HEK293 (cell line): ENCODE measurements around the gene HOXA4.

Experiments
- BCL11B ChIP-seq: fragments of 450-650 bp; formaldehyde crosslinking; IDR thresholded peaks from 2 replicates; pipeline ENCODE4 v1.5.1; 2016; ENCODE audit warnings: low read depth, missing biosample characterization, missing genetic modification characterization
- ELK4 ChIP-seq: IDR thresholded peaks from 2 replicates; pipeline ENCODE4 v1.6.1; 2011; ENCODE audit warnings: mild to moderate bottlenecking, low read depth, low read length, borderline replicate concordance
- GLI2 ChIP-seq: fragments of 450-650 bp; formaldehyde crosslinking; IDR thresholded peaks from 2 replicates; pipeline ENCODE4; 2017; ENCODE audit warnings: missing biosample characterization, missing genetic modification characterization, low read depth, borderline replicate concordance
- GLI4 ChIP-seq: fragments of 450-650 bp; formaldehyde crosslinking; IDR thresholded peaks from 2 replicates; pipeline ENCODE4 v1.5.1; 2016; ENCODE audit warnings: missing biosample characterization, missing genetic modification characterization
- HOXA7 ChIP-seq: sonication (generic); formaldehyde crosslinking; IDR thresholded peaks from 2 replicates; pipeline ENCODE4 v1.8.1; 2022; ENCODE audit warnings: missing genetic modification reagents, borderline replicate concordance
- KLF1 ChIP-seq: fragments of 450-650 bp; formaldehyde crosslinking; IDR thresholded peaks from 2 replicates; pipeline ENCODE4 v1.5.1; 2016; ENCODE audit warnings: missing biosample characterization, missing genetic modification characterization
- KLF10 ChIP-seq: fragments of 450-650 bp; IDR thresholded peaks from 2 replicates; pipeline ENCODE4 v1.5.1; 2018; ENCODE audit warnings: missing biosample characterization, mild to moderate bottlenecking, missing genetic modification characterization
- MEIS1 ChIP-seq: sonication (generic); formaldehyde crosslinking; IDR thresholded peaks from 2 replicates; pipeline ENCODE4 v1.8.1; 2022; ENCODE audit warnings: missing genetic modification reagents, mild to moderate bottlenecking, borderline replicate concordance
- PRDM10 ChIP-seq: fragments of 450-650 bp; formaldehyde crosslinking; IDR thresholded peaks from 2 replicates; pipeline ENCODE4 v1.5.1; 2016; ENCODE audit warnings: missing biosample characterization, missing genetic modification characterization
- YY1 ChIP-seq: fragments of 450-650 bp; formaldehyde crosslinking; IDR thresholded peaks from 2 replicates; pipeline ENCODE4 v1.5.1; 2018; ENCODE audit warnings: missing biosample characterization, missing genetic modification characterization
- YY2 ChIP-seq: fragments of 450-650 bp; formaldehyde crosslinking; IDR thresholded peaks from 2 replicates; pipeline ENCODE4 v1.5.1; 2016; ENCODE audit warnings: missing biosample characterization, missing genetic modification characterization
- ZBTB11 ChIP-seq: fragments of 450-650 bp; formaldehyde crosslinking; conservative IDR thresholded peaks from 2 replicates; pipeline ENCODE4 v1.5.1; 2016; ENCODE audit warnings: low read depth, missing biosample characterization, missing genetic modification characterization
- ZNF112 ChIP-seq: fragments of 450-650 bp; formaldehyde crosslinking; IDR thresholded peaks from 2 replicates; pipeline ENCODE4 v1.5.0; 2017; ENCODE audit warnings: missing biosample characterization, missing genetic modification characterization
- ZNF133 ChIP-seq: fragments of 450-650 bp; formaldehyde crosslinking; IDR thresholded peaks from 2 replicates; pipeline ENCODE4 v1.5.1; 2016; ENCODE audit warnings: missing biosample characterization, missing genetic modification characterization
- ZNF138 ChIP-seq: fragments of 450-650 bp; formaldehyde crosslinking; IDR thresholded peaks from 2 replicates; pipeline ENCODE4 v1.5.1; 2016; ENCODE audit warnings: missing biosample characterization, missing genetic modification characterization, borderline replicate concordance
- ZNF169 ChIP-seq: fragments of 450-650 bp; formaldehyde crosslinking; IDR thresholded peaks from 2 replicates; pipeline ENCODE4 v1.5.1; 2016; ENCODE audit warnings: missing biosample characterization, missing genetic modification characterization
- ZNF2 ChIP-seq: fragments of 450-650 bp; formaldehyde crosslinking; IDR thresholded peaks from 2 replicates; pipeline ENCODE4 v1.5.1; 2016; ENCODE audit warnings: missing biosample characterization, missing genetic modification characterization
- ZNF24 ChIP-seq: fragments of 450-650 bp; formaldehyde crosslinking; IDR thresholded peaks from 2 replicates; pipeline ENCODE4 v1.5.1; 2016; ENCODE audit warnings: missing biosample characterization, missing genetic modification characterization
- ZNF280D ChIP-seq: fragments of 450-650 bp; formaldehyde crosslinking; IDR thresholded peaks from 2 replicates; pipeline ENCODE4 v1.5.1; 2016; ENCODE audit warnings: missing biosample characterization, missing genetic modification characterization
- ZNF416 ChIP-seq: fragments of 450-650 bp; formaldehyde crosslinking; IDR thresholded peaks from 2 replicates; pipeline ENCODE4 v1.5.1; 2016; ENCODE audit warnings: missing biosample characterization, missing genetic modification characterization
- ZNF510 ChIP-seq: fragments of 450-650 bp; formaldehyde crosslinking; IDR thresholded peaks from 2 replicates; pipeline ENCODE4 v1.5.1; 2018; ENCODE audit warnings: mild to moderate bottlenecking, missing genetic modification characterization, missing biosample characterization; ENCODE audit not compliant: insufficient replicate concordance
- ZNF530 ChIP-seq: fragments of 450-650 bp; formaldehyde crosslinking; IDR thresholded peaks from 2 replicates; pipeline ENCODE4 v1.5.1; 2016; ENCODE audit warnings: low read depth, missing biosample characterization, missing genetic modification characterization
- ZNF548 ChIP-seq: fragments of 450-650 bp; formaldehyde crosslinking; IDR thresholded peaks from 2 replicates; pipeline ENCODE4 v1.5.1; 2016; ENCODE audit warnings: missing biosample characterization, missing genetic modification characterization
- ZNF549 ChIP-seq: fragments of 450-650 bp; IDR thresholded peaks from 2 replicates; pipeline ENCODE4 v1.5.1; 2018; ENCODE audit warnings: missing biosample characterization, missing genetic modification characterization, mild to moderate bottlenecking, inconsistent platforms, moderate library complexity
- ZNF555 ChIP-seq: fragments of 450-650 bp; formaldehyde crosslinking; conservative IDR thresholded peaks from 2 replicates; pipeline ENCODE4 v1.5.1; 2017; ENCODE audit warnings: missing biosample characterization, mild to moderate bottlenecking, missing genetic modification characterization, inconsistent platforms
- ZNF596 ChIP-seq: fragments of 450-650 bp; IDR thresholded peaks from 2 replicates; pipeline ENCODE4 v1.5.0; 2018; ENCODE audit warnings: missing biosample characterization, mild to moderate bottlenecking, missing genetic modification characterization, moderate library complexity
- ZNF600 ChIP-seq: fragments of 450-650 bp; formaldehyde crosslinking; IDR thresholded peaks from 2 replicates; pipeline ENCODE4 v1.5.1; 2016; ENCODE audit warnings: missing biosample characterization, missing genetic modification characterization
- ZNF623 ChIP-seq: fragments of 450-650 bp; formaldehyde crosslinking; IDR thresholded peaks from 2 replicates; pipeline ENCODE4 v1.5.1; 2016; ENCODE audit warnings: missing biosample characterization, missing genetic modification characterization
- ZNF701 ChIP-seq: fragments of 450-650 bp; formaldehyde crosslinking; IDR thresholded peaks from 2 replicates; pipeline ENCODE4 v1.5.1; 2016; ENCODE audit warnings: missing biosample characterization, missing genetic modification characterization

Gene HOXA4

GRCh38 chr7:27165089-27165995 lies 34.8 kb upstream of the HOXA4 start, which contains the start of gene HOXA9 (continued):
- TF ChIP-seq ELK4 (no peak), ZNF555 (tag by site-specific recombination) (no peak), ZNF530 (tag by site-specific recombination) (no peak), ZNF416 (tag by site-specific recombination) (no peak), YY2 (tag by site-specific recombination) (no peak; the same call in 1 of the 2 replicates), ZNF548 (tag by site-specific recombination) (no peak), ZNF2 (tag by site-specific recombination) (0 out of 2 replicates have a peak, but pooled peaks have one; percentile 64), GLI4 (tag by site-specific recombination) (no peak), HOXA7 (CRISPR knock-in tag) (no peak), ZBTB11 (tag by site-specific recombination) (no peak), ZNF600 (no peak), ZNF280D (tag by site-specific recombination) (no peak), ZNF549 (no peak), ZNF133 (tag by site-specific recombination) (no peak), ZNF701 (no peak), KLF10 (peak; percentile 89), ZNF510 (tag by site-specific recombination) (no peak), KLF1 (peak; percentile 76), ZNF112 (no peak), BCL11B (tag by site-specific recombination) (peak; percentile 99), ZNF24 (tag by site-specific recombination) (peak; percentile 87; the same call in 1 of the 2 replicates), MEIS1 (CRISPR knock-in tag) (no peak), ZNF623 (peak; percentile 45; the same call in 1 of the 2 replicates), ZNF138 (no peak), ZNF596 (tag by site-specific recombination) (peak; percentile 86), PRDM10 (tag by site-specific recombination) (peak; percentile 65; the same call in 1 of the 2 replicates), YY1 (tag by site-specific recombination) (no peak; the same call in none of the 2 replicates), ZNF169 (tag by site-specific recombination) (no peak), GLI2 (tag by site-specific recombination) (peak; percentile 98)
